GM12878 (cell line): ENCODE results near the gene DNMT3B.

Experiments used
- CTCF ChIP-seq, 3 experiments: IDR thresholded peaks in 2 of 3; conservative IDR thresholded peaks in 1 of 3; 2 replicates each; pipeline ENCODE4 v1.5.1; 2011; ENCODE audit warnings: low read depth in 3 of 3, low read length in 3 of 3, mild to moderate bottlenecking in 3 of 3, control low read depth in 2 of 3, moderate library complexity in 2 of 3, inconsistent platforms in 1 of 3, mixed read lengths in 1 of 3; ENCODE audit not compliant: control insufficient read depth in 2 of 3, insufficient read depth in 1 of 3; ENCODE audit errors: extremely low read depth in 1 of 3
- DPF2 ChIP-seq: fragments of 450-650 bp; IDR thresholded peaks from 2 replicates; pipeline ENCODE4 v1.6.1; 2017; ENCODE audit warnings: mild to moderate bottlenecking
- ELK1 ChIP-seq: IDR thresholded peaks from 2 replicates; pipeline ENCODE4 v1.6.1; 2012; ENCODE audit warnings: low read depth, low read length, improper control_type of control experiment
- ETV6 ChIP-seq, 2 experiments: fragments of 450-650 bp in 1 of 2; IDR thresholded peaks in 1 of 2; conservative IDR thresholded peaks in 1 of 2; 2 replicates each; pipeline ENCODE4 v1.6.1; 2014; ENCODE audit warnings: antibody characterized with exemption in 1 of 2, borderline replicate concordance in 1 of 2, low read depth in 1 of 2, mild to moderate bottlenecking in 1 of 2, moderate library complexity in 1 of 2
- HDAC2 ChIP-seq: fragments of 200-600 bp; sonication (generic); IDR thresholded peaks from 2 replicates; pipeline ENCODE4 v1.6.1; 2017
- PAX5 ChIP-seq: IDR thresholded peaks from 2 replicates; pipeline ENCODE4 v1.6.1; 2011; ENCODE audit warnings: low read depth, low read length, borderline replicate concordance
- POLR2AphosphoS5 ChIP-seq: IDR thresholded peaks from 2 replicates; pipeline ENCODE4 v1.6.1; 2011; ENCODE audit warnings: mild to moderate bottlenecking, low read length, inconsistent platforms
- REST ChIP-seq: IDR thresholded peaks from 2 replicates; pipeline ENCODE4 v1.6.1; 2012; ENCODE audit warnings: mild to moderate bottlenecking, low read depth, low read length
- RFX5 ChIP-seq: IDR thresholded peaks from 2 replicates; pipeline ENCODE4 v1.6.1; 2011; ENCODE audit warnings: low read depth, low read length, improper control_type of control experiment
- SMARCA5 ChIP-seq: fragments of 450-650 bp; IDR thresholded peaks from 2 replicates; pipeline ENCODE4 v1.6.1; 2017; ENCODE audit warnings: mild to moderate bottlenecking
- TCF12 ChIP-seq: IDR thresholded peaks from 2 replicates; pipeline ENCODE4 v1.6.1; 2011; ENCODE audit warnings: low read depth, mild to moderate bottlenecking, low read length
- YY1 ChIP-seq: IDR thresholded peaks from 2 replicates; pipeline ENCODE4 v1.6.1; 2011; ENCODE audit warnings: low read depth, mild to moderate bottlenecking, low read length
- ZNF24 ChIP-seq: fragments of 450-650 bp; IDR thresholded peaks from 2 replicates; pipeline ENCODE4 v1.6.1; 2017; ENCODE audit warnings: antibody characterized with exemption, mild to moderate bottlenecking

GRCh38 chr20:32741151-32741550, 21.0 kb upstream of the DNMT3B start:
- TF ChIP-seq POLR2AphosphoS5 (no peak), DPF2 (no peak), TCF12 (no peak), YY1 (no peak), CTCF (IDR thresholded peaks at IDR 0.05 in 2 of 3, conservative IDR thresholded peaks at IDR 0.05 in 1 of 3; ENCODE audit: control insufficient read depth in 2 of 3, extremely low read depth in 1 of 3, insufficient read depth in 1 of 3, low read depth in 3 of 3, low read length in 3 of 3) (no peak), RFX5 (no peak), HDAC2 (no peak), ZNF24 (no peak), PAX5 (no peak), SMARCA5 (no peak), ETV6 (conservative IDR thresholded peaks at IDR 0.05 in 1 of 2, IDR thresholded peaks at IDR 0.05 in 1 of 2; ENCODE audit: borderline replicate concordance in 1 of 2, low read depth in 1 of 2) (no peak), REST (no peak), ELK1 (no peak)
